ENCODE measurements around the gene SPHK1. TPM values are rescaled to one million over a fixed set of nuclear protein-coding genes. Genes with fewer than 3 reads are reported as not detected.

Gene SPHK1
- total and polyA plus RNA-seq, 9 donors = 1.6 to 2.8 (median 2.4) TPM

DNA sequence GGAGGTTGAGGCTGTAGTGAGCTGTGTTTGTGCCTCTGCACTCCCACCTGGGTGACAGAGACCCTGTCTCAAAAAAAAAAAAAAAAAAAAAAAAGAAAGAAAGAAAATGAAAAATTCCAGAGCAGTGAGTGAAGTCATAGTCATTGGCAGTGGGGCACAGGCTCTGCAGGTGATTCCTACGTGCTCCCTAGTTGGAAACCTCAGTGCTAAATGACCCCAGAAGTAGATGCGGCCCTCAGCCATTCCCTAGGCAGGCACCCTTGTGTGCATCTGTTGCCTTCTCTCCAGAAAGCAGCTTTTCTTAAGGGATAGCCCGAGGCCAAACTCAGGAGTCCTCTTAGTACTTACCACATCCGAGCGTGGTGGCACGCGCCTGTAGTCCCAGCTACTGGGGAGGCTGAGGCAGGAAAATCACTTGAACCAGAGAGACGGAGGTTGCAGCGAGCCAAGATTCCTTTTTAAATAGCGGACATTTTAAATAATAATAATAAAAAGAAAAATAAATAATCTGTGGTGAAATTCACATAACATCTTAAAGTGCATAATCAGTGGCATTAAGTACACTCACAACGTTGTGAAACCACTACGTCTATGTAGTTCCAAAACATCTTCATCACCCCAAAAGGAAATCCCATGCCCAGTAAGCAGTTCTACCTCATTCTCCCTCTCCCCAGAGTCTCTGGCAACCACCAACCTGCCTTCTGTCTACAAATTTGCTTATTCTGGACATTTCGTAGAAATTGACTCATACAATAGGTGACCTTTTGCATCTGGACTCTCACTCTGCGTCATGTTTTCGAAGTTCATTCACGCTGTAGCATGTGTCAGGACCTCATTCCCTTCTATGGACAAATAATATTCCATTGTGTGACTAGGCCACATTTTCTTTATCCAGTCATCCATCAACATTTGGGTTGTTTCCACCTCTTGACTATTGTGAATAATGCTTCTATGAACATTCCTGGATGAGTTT, 12.5 kb upstream of the SPHK1 start:
- Histone ChIP-seq H3K27ac (ENCODE audit: low read length) (no peak overlapping the region), H3K36me3 (ENCODE audit: control insufficient read depth, insufficient read depth, low read length) (no peaks in the 10 kb centered on the region), H3K9me3 (replicated peaks; ENCODE audit: control insufficient read depth, low read depth, low read length) (no peaks in the 10 kb centered on the region), H3K27me3 (ENCODE audit: control insufficient read depth, insufficient read depth, low read length) (no peaks in the 10 kb centered on the region), H3K4me3 (ENCODE audit: low read length) (no peak overlapping the region), H3K4me1 (ENCODE audit: control insufficient read depth, insufficient read depth, low read length) (peaks cover 43% of the 10 kb centered on the region)
- 81% methylated on average over 6 of the region's 16 CpGs for WGBS (ENCODE audit: insufficient coverage)
- DNase-seq = no peak

DNA sequence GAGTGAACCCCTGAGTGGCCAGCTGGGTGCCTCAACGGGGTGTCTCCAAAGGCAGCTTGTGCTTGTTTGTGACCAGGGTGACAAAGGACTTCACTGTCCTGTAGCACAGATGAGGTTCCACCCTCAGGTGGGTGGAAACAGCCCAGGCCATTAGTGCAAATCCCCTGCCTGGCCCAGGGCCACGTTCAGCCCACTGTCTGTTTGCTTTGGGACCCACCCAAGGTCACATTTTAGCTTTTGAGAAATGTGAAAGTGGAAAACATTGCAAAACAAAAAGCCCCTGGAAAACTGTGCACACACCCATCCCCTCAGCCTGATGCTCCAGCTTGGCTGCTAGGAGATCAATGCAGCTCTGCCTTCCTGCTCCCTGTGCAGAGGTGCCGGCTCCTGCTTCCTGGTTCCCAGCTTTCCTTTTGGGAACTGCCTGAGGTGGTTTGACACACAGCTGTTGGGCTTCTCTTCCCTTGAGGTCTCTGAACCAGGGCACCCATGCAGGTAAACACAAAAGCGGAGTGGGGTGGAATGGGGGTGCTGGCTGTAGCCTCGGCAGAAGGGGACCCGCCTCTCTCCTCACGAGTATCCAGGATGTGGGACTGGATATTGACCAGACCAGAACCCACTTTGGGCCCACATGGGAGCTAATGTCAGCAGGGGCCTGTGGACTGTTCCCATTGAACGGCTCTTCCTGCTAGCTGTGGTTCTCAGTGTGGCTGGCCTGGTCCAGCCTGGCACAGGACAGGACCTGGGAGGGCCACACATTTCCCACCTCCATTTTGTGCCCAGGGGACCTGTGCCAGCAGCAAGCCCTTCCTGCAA, 7.9 kb upstream of the SPHK1 start:
- H3K9me3 ChIP-seq (replicated peaks; ENCODE audit: control insufficient read depth, low read depth, low read length) = no peaks in the 10 kb centered on the region
- DNase-seq = peak; percentile 49
- no peaks in the 10 kb centered on the region for H3K27me3 ChIP-seq (ENCODE audit: control insufficient read depth, insufficient read depth, low read length)
- peak overlapping the region; percentile 13 for H3K27ac ChIP-seq (ENCODE audit: low read length)
- H3K36me3 ChIP-seq (ENCODE audit: control insufficient read depth, insufficient read depth, low read length) = no peaks in the 10 kb centered on the region
- H3K4me1 ChIP-seq (ENCODE audit: control insufficient read depth, insufficient read depth, low read length) = peaks cover 15% of the 10 kb centered on the region
- H3K4me3 ChIP-seq (ENCODE audit: low read length) = no peak overlapping the region
- 57% methylated on average over 5 of the region's 8 CpGs for WGBS (ENCODE audit: insufficient coverage)

DNA sequence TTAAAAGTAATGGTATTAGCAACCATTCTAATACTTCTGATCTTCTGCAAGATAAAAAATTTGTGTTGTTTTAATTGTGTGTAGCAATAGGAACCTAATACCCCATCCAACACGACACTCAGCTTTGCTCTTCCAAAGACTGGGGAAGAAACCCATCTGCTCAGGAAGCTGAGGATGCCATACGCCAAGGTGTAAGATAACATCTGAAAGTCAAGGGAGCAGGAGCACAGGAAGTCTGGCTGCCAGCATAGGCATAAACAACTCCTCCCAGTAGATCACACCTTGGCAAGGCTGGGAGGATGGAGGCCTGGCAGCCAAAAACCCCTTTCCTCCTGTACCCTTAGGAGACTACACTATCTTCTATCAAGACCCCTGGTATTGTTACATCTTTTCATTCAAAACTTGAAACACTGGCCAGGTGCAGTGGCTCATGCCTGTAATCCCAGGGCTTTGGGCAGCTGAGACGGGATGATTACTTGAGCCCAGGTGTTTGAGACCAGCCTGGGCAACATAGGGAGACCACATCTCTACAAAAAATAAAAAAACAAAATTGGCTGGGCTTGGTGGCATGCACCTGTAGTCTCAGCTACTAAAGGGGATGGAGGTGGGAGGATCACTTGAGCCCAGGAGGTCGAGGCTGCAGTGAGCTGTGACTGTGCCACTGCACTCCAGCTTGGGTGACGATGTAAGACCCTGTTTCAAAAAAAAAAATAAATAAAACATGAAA, 5.7 kb upstream of the SPHK1 start:
- H3K9me3 ChIP-seq (replicated peaks; ENCODE audit: control insufficient read depth, low read depth, low read length) = no peaks in the 10 kb centered on the region
- H3K27me3 ChIP-seq (ENCODE audit: control insufficient read depth, insufficient read depth, low read length) = peaks cover 16% of the 10 kb centered on the region
- no peak for DNase-seq
- no peak overlapping the region for H3K4me3 ChIP-seq (ENCODE audit: low read length)
- no peaks in the 10 kb centered on the region for H3K36me3 ChIP-seq (ENCODE audit: control insufficient read depth, insufficient read depth, low read length)
- peaks cover 31% of the 10 kb centered on the region for H3K4me1 ChIP-seq (ENCODE audit: control insufficient read depth, insufficient read depth, low read length)
- no CpG with 5 or more reads among the region's 5 CpGs for whole genome bisulfite sequencing (ENCODE audit: insufficient coverage)
- no peak overlapping the region for H3K27ac ChIP-seq (ENCODE audit: low read length)

DNA sequence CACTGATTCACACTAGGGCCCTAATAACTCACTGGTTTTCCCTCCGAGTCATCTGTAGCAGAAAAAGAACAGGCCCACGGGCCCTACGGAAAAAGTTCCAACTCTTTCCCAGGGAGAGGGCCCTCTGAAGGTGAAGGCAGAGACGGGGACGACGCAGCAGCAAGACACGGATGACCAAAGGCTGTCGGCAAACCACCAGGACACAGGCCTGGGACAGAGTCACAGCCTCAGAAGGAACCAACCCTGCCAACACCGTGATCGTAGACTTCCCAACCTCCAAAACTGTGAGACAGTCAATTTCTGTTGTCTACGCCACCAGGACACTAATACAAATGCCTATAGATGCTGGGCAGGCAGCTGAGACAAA, 5.2 kb upstream of the SPHK1 start:
- Histone ChIP-seq H3K27ac (ENCODE audit: low read length) (no peak overlapping the region), H3K4me3 (ENCODE audit: low read length) (no peak overlapping the region), H3K36me3 (ENCODE audit: control insufficient read depth, insufficient read depth, low read length) (no peaks in the 10 kb centered on the region), H3K27me3 (ENCODE audit: control insufficient read depth, insufficient read depth, low read length) (peaks cover 18% of the 10 kb centered on the region), H3K9me3 (replicated peaks; ENCODE audit: control insufficient read depth, low read depth, low read length) (no peaks in the 10 kb centered on the region), H3K4me1 (ENCODE audit: control insufficient read depth, insufficient read depth, low read length) (peaks cover 33% of the 10 kb centered on the region)
- 86% methylated on average over 8 of the region's 11 CpGs for WGBS (ENCODE audit: insufficient coverage)
- no peak for DNase-seq

DNA sequence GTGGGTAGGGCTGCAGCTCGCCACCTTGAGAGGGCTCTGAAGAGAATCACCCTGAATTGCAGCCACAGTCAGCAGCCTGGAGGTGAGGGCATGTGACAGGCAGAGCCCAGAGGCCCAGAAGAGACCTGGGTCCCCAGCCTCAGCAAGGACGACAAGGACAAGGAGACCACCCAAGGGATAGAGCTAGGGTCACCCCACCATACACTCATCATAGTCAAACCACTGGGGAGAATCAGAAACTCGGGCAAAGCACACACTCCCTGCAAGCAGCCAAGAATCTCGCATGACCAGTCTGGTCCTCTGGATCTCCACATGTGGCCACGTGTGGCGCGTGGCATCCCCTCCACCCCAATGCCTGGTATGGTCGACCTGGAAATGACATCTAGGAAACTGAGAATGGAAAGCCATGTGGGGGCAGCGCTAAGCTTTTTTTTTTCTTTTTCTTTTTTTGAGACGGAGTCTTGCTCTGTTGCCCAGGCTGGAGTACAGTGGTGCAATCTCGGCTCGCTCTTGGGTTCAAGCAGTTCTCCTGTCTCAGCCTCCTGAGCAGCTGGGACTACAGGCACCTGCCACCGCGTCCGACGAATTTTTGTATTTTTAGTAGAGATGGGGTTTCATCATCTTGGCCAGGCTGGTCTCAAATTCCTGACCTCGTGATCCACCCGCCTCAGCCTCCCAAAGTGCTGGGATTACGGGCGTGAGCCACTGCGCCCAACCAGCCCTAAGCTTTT, 4.6 kb upstream of the SPHK1 start:
- no peaks in the 10 kb centered on the region for H3K9me3 ChIP-seq (replicated peaks; ENCODE audit: control insufficient read depth, low read depth, low read length)
- DNase-seq = no peak
- no peak overlapping the region for H3K4me3 ChIP-seq (ENCODE audit: low read length)
- WGBS (ENCODE audit: insufficient coverage) = 77% methylated on average over 9 of the region's 21 CpGs
- H3K27me3 ChIP-seq (ENCODE audit: control insufficient read depth, insufficient read depth, low read length) = peaks cover 20% of the 10 kb centered on the region
- no peak overlapping the region for H3K27ac ChIP-seq (ENCODE audit: low read length)
- H3K36me3 ChIP-seq (ENCODE audit: control insufficient read depth, insufficient read depth, low read length) = no peaks in the 10 kb centered on the region
- H3K4me1 ChIP-seq (ENCODE audit: control insufficient read depth, insufficient read depth, low read length) = peaks cover 36% of the 10 kb centered on the region

DNA sequence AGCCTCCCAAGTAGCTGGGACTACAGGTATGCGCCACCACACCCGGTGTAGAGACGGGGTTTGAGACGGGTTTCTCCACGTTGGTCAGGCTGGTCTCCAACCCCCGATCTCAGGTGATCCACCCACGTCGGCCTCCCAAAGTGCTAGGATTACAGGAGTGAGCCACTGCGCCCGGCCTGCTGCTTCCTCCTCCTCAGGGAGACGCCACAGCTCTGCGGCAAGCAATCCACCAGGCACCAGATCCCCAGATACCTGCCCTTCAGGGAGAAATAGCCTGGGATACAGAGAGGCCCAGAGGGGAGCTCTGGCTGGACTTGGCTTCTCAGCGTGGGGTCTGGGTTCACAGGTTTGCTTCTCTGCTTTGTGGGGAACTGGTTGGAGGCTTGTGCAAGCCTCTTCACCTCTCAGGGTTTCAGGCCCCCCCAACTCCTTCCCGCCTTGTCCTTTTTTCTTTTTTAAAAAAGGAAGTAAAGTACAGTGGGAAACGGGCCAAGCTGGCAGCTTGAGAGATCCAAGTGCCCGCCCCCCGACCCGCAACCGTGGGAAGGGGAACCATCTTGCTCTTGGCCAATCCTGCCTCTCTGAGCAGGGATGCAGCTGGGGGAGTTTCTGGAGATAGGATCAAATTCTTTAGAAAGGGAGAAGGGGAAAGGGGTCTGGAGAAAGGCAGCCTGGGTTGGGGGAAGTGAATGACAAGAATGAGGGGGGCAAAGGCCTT, 2.6 kb upstream of the SPHK1 start:
- WGBS (ENCODE audit: insufficient coverage) = 60% methylated on average over 14 of the region's 19 CpGs
- Histone ChIP-seq H3K9me3 (replicated peaks; ENCODE audit: control insufficient read depth, low read depth, low read length) (no peaks in the 10 kb centered on the region), H3K4me1 (ENCODE audit: control insufficient read depth, insufficient read depth, low read length) (peaks cover 42% of the 10 kb centered on the region), H3K4me3 (ENCODE audit: low read length) (no peak overlapping the region), H3K27ac (ENCODE audit: low read length) (no peak overlapping the region), H3K36me3 (ENCODE audit: control insufficient read depth, insufficient read depth, low read length) (no peaks in the 10 kb centered on the region), H3K27me3 (ENCODE audit: control insufficient read depth, insufficient read depth, low read length) (peaks cover 36% of the 10 kb centered on the region)
- DNase-seq = peak; percentile 62

DNA sequence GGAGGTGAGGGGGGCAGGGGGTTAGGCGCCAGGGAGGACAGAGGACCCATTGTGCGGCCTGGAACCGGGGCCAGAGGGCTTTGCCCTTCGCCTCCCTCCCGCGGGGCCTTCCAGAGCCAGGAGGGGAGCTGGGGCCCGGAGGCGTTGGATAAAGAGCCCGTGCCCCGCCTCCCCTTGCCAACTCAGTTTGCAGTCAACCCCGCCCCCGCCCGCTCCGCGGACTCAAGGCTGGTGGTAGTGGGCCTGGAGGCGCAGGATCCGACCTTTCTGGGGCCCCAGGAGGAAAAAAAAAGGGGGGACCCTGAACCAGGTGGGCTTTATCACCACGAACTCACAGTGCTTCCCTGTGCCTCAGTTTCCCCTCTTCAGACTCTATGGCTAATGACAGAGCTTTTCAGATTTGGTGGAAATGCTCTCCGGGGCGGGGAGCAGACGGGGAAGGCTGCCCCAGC, 2.0 kb upstream of the SPHK1 start:
- no peak overlapping the region for H3K27ac ChIP-seq (ENCODE audit: low read length)
- no peaks in the 10 kb centered on the region for H3K36me3 ChIP-seq (ENCODE audit: control insufficient read depth, insufficient read depth, low read length)
- DNase-seq = no peak
- peaks cover 40% of the 10 kb centered on the region for H3K4me1 ChIP-seq (ENCODE audit: control insufficient read depth, insufficient read depth, low read length)
- peak overlapping the region; percentile 54 for H3K4me3 ChIP-seq (ENCODE audit: low read length)
- no peaks in the 10 kb centered on the region for H3K9me3 ChIP-seq (replicated peaks; ENCODE audit: control insufficient read depth, low read depth, low read length)
- H3K27me3 ChIP-seq (ENCODE audit: control insufficient read depth, insufficient read depth, low read length) = peaks cover 36% of the 10 kb centered on the region
- 21% methylated on average over 10 of the region's 21 CpGs for WGBS (ENCODE audit: insufficient coverage)

DNA sequence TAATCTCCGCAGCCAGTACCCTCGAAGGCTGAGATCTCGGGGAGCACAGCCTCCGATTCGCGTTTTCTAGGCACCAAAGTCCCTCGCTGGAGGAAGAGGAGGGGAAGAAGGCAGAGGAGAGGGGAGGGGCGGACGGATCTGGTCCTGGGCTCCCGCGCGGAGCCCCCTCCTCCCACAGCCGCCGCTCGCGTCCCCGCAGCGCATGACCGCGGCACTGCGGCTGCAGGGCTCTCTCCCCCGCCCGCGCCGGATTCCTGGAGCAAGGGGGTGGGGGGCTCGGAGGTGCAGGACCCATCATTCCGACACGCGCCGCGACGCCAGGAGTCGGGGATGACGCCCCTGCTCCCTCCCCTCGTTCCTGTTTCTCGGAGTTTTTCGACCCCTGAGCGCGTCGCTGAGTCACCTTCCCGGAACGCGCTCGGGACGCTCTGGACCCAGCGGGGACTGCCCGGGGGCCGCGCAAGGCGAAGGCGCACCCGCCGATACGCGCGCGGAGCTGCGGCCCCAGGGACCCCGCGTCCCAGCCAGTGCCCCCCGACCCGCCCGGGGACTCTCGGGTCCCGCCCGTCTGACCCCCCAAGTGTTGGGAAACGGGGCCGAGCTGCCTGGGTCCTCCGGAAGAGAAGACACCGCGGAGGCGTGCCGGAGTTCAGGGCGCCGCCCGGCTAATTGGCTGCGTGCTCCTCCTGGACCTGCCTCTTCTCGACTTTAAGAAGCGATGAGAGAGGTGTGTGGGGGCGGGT, 1.4 kb upstream of the SPHK1 start:
- peaks cover 36% of the 10 kb centered on the region for H3K27me3 ChIP-seq (ENCODE audit: control insufficient read depth, insufficient read depth, low read length)
- no peaks in the 10 kb centered on the region for H3K36me3 ChIP-seq (ENCODE audit: control insufficient read depth, insufficient read depth, low read length)
- H3K4me1 ChIP-seq (ENCODE audit: control insufficient read depth, insufficient read depth, low read length) = peaks cover 40% of the 10 kb centered on the region
- DNase-seq = peak; percentile 57
- under 1% methylated on average over 58 of the region's 80 CpGs for WGBS (ENCODE audit: insufficient coverage)
- no peak overlapping the region for H3K27ac ChIP-seq (ENCODE audit: low read length)
- no peaks in the 10 kb centered on the region for H3K9me3 ChIP-seq (replicated peaks; ENCODE audit: control insufficient read depth, low read depth, low read length)
- peak overlapping the region; percentile 54 for H3K4me3 ChIP-seq (ENCODE audit: low read length)
